Measurements from ENCODE around the gene CCDC137. TPM values are rescaled to one million over a fixed set of nuclear protein-coding genes. Genes with fewer than 3 reads are reported as not detected.

Gene CCDC137
- total RNA-seq, 1 experiment from 2014 or later = 35.8 TPM

Other genes with a start within 250 kb of the CCDC137 start
- gene ACTG1, start 153.9 kb upstream of the CCDC137 start, total RNA-seq (2014; rRNA removed; shearing (Covaris generic)) = 5,595 and 6,819 TPM in 2 replicates
- 0.80 and 1.4 TPM in 2 replicates for gene FSCN2, start 138.4 kb upstream of the CCDC137 start, total RNA-seq (2014; rRNA removed; shearing (Covaris generic))
- 37.1 and 44.6 TPM in 2 replicates for gene FAAP100, start 114.4 kb upstream of the CCDC137 start, total RNA-seq (2014; rRNA removed; shearing (Covaris generic))
- gene NPLOC4, start 29.6 kb upstream of the CCDC137 start, total RNA-seq (2014; rRNA removed; shearing (Covaris generic)) = 110 and 120 TPM in 2 replicates
- 66.8 and 98.7 TPM in 2 replicates for gene TSPAN10, start 29.5 kb upstream of the CCDC137 start, total RNA-seq (2014; rRNA removed; shearing (Covaris generic))
- 0.80 TPM in 1 of 2 replicates, not detected in the other for gene PDE6G, start 10.2 kb upstream of the CCDC137 start, total RNA-seq (2014; rRNA removed; shearing (Covaris generic))
- gene OXLD1, start 132 bp upstream of the CCDC137 start, total RNA-seq (2014; rRNA removed; shearing (Covaris generic)) = 81.2 and 118 TPM in 2 replicates
- gene ARL16, start 17.1 kb downstream of the CCDC137 start, total RNA-seq (2014; rRNA removed; shearing (Covaris generic)) = 64.2 and 77.4 TPM in 2 replicates
- gene HGS, start 17.3 kb downstream of the CCDC137 start, total RNA-seq (2014; rRNA removed; shearing (Covaris generic)) = 85.0 and 88.7 TPM in 2 replicates
- gene MRPL12, start 36.6 kb downstream of the CCDC137 start, total RNA-seq (2014; rRNA removed; shearing (Covaris generic)) = 238 and 244 TPM in 2 replicates
- gene SLC25A10, start 45.5 kb downstream of the CCDC137 start, total RNA-seq (2014; rRNA removed; shearing (Covaris generic)) = 72.3 and 73.9 TPM in 2 replicates
- gene GCGR, start 137.4 kb downstream of the CCDC137 start, total RNA-seq (2014; rRNA removed; shearing (Covaris generic)) = 0.61 TPM in 1 of 2 replicates, not detected in the other
- 130 and 133 TPM in 2 replicates for gene MCRIP1, start 166.6 kb downstream of the CCDC137 start, total RNA-seq (2014; rRNA removed; shearing (Covaris generic))
- gene PPP1R27, start 168.3 kb downstream of the CCDC137 start, total RNA-seq (2014; rRNA removed; shearing (Covaris generic)) = 0.31 TPM in 1 of 2 replicates, not detected in the other
- gene P4HB, start 193.8 kb downstream of the CCDC137 start, total RNA-seq (2014; rRNA removed; shearing (Covaris generic)) = 310 and 320 TPM in 2 replicates
- 183 and 209 TPM in 2 replicates for gene ARHGDIA, start 204.6 kb downstream of the CCDC137 start, total RNA-seq (2014; rRNA removed; shearing (Covaris generic))
- 379 and 407 TPM in 2 replicates for gene ALYREF, start 224.8 kb downstream of the CCDC137 start, total RNA-seq (2014; rRNA removed; shearing (Covaris generic))
- 194 and 216 TPM in 2 replicates for gene ANAPC11, start 225.0 kb downstream of the CCDC137 start, total RNA-seq (2014; rRNA removed; shearing (Covaris generic))
- 0.41 and 0.74 TPM in 2 replicates for gene NPB, start 235.5 kb downstream of the CCDC137 start, total RNA-seq (2014; rRNA removed; shearing (Covaris generic))
- 41.8 and 60.0 TPM in 2 replicates for gene PCYT2, start 244.7 kb downstream of the CCDC137 start, total RNA-seq (2014; rRNA removed; shearing (Covaris generic))